ENCODE data around the gene WDR90.
A peak's percentile ranks its signal among the peaks of the same experiment; 100 is the strongest.

Gene WDR90

GRCh38 chr16:648781-649589 is at the start of gene WDR90 (continued):
- TF ChIP-seq ZNF449 (tag by site-specific recombination; IDR thresholded peaks at IDR 0.05) (peak; percentile 99), ELK4 (IDR thresholded peaks at IDR 0.05; ENCODE audit: borderline replicate concordance, low read depth, low read length) (peak; percentile 67; the same call in 1 of the 2 replicates), TSHZ1 (tag by site-specific recombination; IDR thresholded peaks at IDR 0.05; ENCODE audit: borderline replicate concordance) (peak; percentile 10; the same call in 1 of the 2 replicates), OSR2 (tag by site-specific recombination; IDR thresholded peaks at IDR 0.05) (peak; percentile 22; the same call in 1 of the 2 replicates), ZNF629 (tag by site-specific recombination; IDR thresholded peaks at IDR 0.05) (peak; percentile 79), ZNF529 (tag by site-specific recombination; IDR thresholded peaks at IDR 0.05; ENCODE audit: insufficient replicate concordance) (no peak), ZNF350 (tag by site-specific recombination; IDR thresholded peaks at IDR 0.05) (no peak), PRDM4 (tag by site-specific recombination; IDR thresholded peaks at IDR 0.05) (0 out of 2 replicates have a peak, but pooled peaks have one; percentile 13), ATF2 (tag by site-specific recombination; IDR thresholded peaks at IDR 0.05; ENCODE audit: low read depth) (peak; percentile 28; the same call in 1 of the 2 replicates), ZBTB17 (tag by site-specific recombination; IDR thresholded peaks at IDR 0.05) (no peak; the same call in 1 of the 2 replicates), PBX3 (CRISPR knock-in tag; IDR thresholded peaks at IDR 0.05) (peak; percentile 68), SCRT2 (tag by site-specific recombination; IDR thresholded peaks at IDR 0.05) (peak; percentile 54), BCL11A (tag by site-specific recombination; IDR thresholded peaks at IDR 0.05; ENCODE audit: low read depth) (peak; percentile 41; the same call in 1 of the 2 replicates), ZNF146 (tag by site-specific recombination; IDR thresholded peaks at IDR 0.05) (no peak), ZNF398 (tag by site-specific recombination; IDR thresholded peaks at IDR 0.05) (no peak), ZNF23 (tag by site-specific recombination; IDR thresholded peaks at IDR 0.05; ENCODE audit: borderline replicate concordance) (no peak), ZNF26 (tag by site-specific recombination; IDR thresholded peaks at IDR 0.05) (no peak), IKZF3 (tag by site-specific recombination; IDR thresholded peaks at IDR 0.05) (peak; percentile 95), ZNF133 (tag by site-specific recombination; IDR thresholded peaks at IDR 0.05) (no peak), ZNF10 (tag by site-specific recombination; IDR thresholded peaks at IDR 0.05) (peak; percentile 35; the same call in 1 of the 2 replicates), ZNF585B (tag by site-specific recombination; IDR thresholded peaks at IDR 0.05) (no peak), KLF9 (tag by site-specific recombination; IDR thresholded peaks at IDR 0.05; ENCODE audit: low read depth) (peak; percentile 88), SP7 (tag by site-specific recombination; IDR thresholded peaks at IDR 0.05) (0 out of 2 replicates have a peak, but pooled peaks have one; percentile 39)

Data from HEK293 (cell line).